ENCODE measurements around the gene GJA4.
"Not testable (repeated sequence)": the region's sequence is repeated elsewhere in the genome, so short reads cannot be mapped to it uniquely, and the experiment has no call there.

The GJA4 gene

DNA sequence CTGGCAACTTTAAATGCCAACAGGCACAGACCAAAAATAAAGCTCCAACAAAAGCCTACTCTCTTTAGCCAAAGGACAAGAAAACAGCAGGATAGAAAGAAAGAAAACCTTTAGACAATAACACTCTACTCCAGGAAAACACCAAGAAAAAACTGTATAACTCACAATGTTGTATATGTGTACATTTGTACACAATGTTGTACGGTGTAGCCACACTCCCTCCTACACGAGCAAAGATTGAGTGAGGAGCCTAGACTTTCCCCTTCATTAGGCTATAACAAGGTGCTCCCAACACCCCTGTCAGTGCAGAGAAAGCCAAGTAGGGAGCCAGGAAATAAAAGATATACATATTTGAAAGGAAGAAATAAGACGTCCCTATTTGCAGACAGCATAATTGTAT lies 24.0 kb downstream of the GJA4 start:
- Histone ChIP-seq H3K9me3 (no peaks in the 10 kb centered on the region), H3K4me3 (no peak overlapping the region), H3K4me1 (no peaks in the 10 kb centered on the region), H3K36me3 (replicated peaks) (no peaks in the 10 kb centered on the region), H3K27me3 (ENCODE audit: low read depth) (peaks cover 19% of the 10 kb centered on the region)
- in situ Hi-C loops (cut with MboI; ENCODE audit: low sequenced_read_pairs): no loop called here
- DNase-seq (ENCODE audit: low spot score in 2 of 2): no peak

DNA sequence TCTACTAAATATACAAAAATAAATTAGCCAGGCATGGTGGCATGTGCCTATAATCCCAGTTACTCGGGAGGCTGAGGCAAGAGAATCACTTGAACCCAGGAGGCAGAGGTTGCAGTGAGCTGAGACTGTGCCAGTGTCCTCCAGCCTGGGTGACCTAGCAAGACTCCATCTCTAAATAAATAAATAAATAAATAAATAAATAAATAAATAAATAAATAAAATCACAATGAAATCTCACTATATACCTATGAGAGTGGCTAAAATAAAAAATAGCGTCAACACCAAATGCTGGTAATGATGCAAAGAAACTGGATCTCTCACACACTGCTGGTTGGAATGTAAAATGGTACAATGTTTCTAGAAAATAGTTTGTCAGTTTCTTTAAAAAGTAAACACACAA lies 26.1 kb downstream of the GJA4 start:
- H3K4me1 ChIP-seq; in situ Hi-C loops (cut with MboI; ENCODE audit: low sequenced_read_pairs); DNase-seq (ENCODE audit: low spot score in 2 of 2); H3K36me3 ChIP-seq (replicated peaks); H3K9me3 ChIP-seq; H3K4me3 ChIP-seq: not testable (repeated sequence)
- peaks cover 27% of the 10 kb centered on the region for H3K27me3 ChIP-seq (ENCODE audit: low read depth)

DNA sequence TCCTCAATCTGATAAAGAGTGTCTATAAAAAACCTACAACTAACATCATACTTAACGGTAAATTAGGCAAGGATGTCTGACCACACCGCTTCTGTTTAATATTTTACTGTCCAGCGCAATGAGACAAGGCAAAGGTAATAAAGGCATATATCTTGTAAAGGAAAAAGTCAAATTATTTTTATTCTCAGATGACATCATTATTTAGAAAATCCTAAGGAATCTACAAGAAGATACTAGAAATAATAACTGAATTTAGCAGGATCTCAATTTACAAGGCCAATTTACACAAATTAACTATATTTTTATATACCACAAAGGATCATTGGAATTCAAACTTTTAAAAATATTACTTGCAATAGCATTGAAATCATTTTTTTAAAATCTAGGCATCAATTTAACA lies 29.4 kb downstream of the GJA4 start:
- Histone ChIP-seq H3K4me3 (no peak overlapping the region), H3K4me1 (no peaks in the 10 kb centered on the region), H3K27me3 (ENCODE audit: low read depth) (peaks cover 25% of the 10 kb centered on the region), H3K9me3 (no peaks in the 10 kb centered on the region), H3K36me3 (replicated peaks) (no peaks in the 10 kb centered on the region)
- in situ Hi-C loops (cut with MboI; ENCODE audit: low sequenced_read_pairs): no loop called here
- DNase-seq (ENCODE audit: low spot score in 2 of 2): no peak

DNA sequence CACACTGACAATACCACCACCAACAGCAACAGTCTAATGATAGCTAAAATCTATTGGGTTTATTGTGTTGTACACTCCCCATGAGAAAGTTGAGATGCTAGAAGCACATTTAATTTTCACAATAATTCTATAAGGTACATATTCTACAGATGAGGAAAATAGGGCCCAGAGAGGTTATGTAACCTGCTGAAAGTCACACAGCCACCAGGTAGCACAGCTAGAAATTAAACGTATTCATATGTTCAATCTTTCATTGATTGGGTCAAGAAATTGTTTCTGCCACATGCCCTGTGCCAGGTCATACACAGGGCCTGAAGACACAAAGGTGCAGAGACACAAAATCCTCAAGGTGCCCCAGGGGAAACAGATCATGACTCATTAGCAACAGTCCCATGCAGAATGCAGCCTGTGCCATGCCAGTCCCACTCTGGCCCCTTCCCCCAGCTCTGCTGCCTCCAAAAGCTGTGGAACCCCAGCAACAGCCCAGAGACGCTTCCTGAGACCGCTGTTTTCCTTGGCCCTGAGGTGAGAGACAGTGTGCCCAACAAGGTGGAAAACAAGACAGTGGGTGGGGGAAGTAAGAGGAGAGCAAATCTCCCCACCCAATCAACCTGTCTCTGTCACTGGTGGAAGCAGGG lies 32.1 kb downstream of the GJA4 start:
- no peaks in the 10 kb centered on the region for H3K9me3 ChIP-seq
- H3K4me1 ChIP-seq: no peaks in the 10 kb centered on the region
- DNase-seq (ENCODE audit: low spot score in 2 of 2): no peak
- H3K27me3 ChIP-seq (ENCODE audit: low read depth): peaks cover 16% of the 10 kb centered on the region; the same call in 1 of the 2 replicates
- in situ Hi-C loops (cut with MboI; ENCODE audit: low sequenced_read_pairs): no loop called here
- H3K4me3 ChIP-seq: no peak overlapping the region
- H3K36me3 ChIP-seq (replicated peaks): no peaks in the 10 kb centered on the region

DNA sequence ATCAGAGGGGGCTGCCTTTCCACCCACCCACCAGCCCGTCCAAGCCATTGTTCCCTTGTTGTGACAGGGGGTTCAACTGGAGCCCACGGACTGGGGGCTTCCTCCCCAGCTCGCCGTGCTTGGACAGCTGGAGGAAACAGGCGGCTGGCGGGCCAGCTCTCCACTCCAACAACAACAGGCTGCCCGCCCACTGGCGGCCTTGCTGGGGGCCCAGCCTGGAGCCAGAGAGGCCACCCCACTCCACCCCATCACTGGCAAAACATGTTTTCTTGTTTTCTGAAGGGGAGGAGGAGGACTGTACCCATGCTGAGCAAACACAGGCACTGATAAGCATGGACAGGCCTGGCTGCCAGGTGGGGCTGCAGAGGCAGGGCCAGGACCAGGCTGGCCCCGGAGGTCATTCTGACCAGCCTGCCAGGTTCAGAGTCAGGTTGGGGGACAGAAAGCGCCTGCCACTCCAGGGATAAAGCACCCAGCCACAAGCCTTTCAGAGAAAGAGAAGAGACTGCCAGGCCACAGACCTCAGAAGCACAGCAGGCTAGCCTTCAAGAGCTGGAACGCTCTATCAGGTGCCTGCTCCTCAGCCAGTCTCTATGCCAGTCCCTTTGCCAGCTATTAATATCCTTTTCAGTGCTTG lies 32.8 kb downstream of the GJA4 start:
- H3K9me3 ChIP-seq: no peaks in the 10 kb centered on the region
- in situ Hi-C loops (cut with MboI; ENCODE audit: low sequenced_read_pairs): no loop called here
- no peaks in the 10 kb centered on the region for H3K4me1 ChIP-seq
- no peak overlapping the region for H3K4me3 ChIP-seq
- H3K36me3 ChIP-seq (replicated peaks): no peaks in the 10 kb centered on the region
- no peak for DNase-seq (ENCODE audit: low spot score in 2 of 2)
- peaks cover 16% of the 10 kb centered on the region; the same call in 1 of the 2 replicates for H3K27me3 ChIP-seq (ENCODE audit: low read depth)

DNA sequence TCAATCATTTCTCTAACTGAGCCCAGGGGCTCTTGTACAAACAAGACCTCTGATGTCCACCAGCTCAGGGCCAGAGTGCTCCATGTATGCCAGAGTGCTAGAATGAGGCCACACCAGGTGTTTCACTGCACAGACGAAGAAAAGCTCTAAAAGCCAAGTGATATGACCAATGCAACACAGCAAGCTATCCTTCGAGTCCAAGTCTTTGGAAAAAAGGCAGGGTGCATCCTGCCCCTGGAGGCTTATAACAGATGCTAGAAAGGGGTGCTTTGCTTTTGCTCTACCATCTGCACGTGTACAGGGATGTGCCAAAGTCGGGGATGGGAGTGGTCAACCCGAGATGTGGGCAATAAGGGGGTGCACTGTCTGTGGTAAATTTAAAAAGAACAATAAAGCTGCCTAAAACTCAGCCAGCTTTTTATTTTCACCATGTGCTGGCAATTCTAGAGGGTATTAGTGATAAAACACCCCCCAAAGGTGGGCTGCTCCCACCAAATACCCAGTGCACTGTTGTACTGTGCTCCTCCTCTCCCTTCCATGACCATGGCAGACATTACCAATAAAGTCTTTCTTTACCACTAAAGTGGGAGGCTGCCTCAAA lies 34.6 kb downstream of the GJA4 start:
- no peaks in the 10 kb centered on the region for H3K36me3 ChIP-seq (replicated peaks)
- peaks cover 4% of the 10 kb centered on the region; the same call in 1 of the 2 replicates for H3K27me3 ChIP-seq (ENCODE audit: low read depth)
- H3K4me1 ChIP-seq: no peaks in the 10 kb centered on the region
- no peak overlapping the region for H3K4me3 ChIP-seq
- DNase-seq (ENCODE audit: low spot score in 2 of 2): no peak
- in situ Hi-C loops (cut with MboI; ENCODE audit: low sequenced_read_pairs): no loop called here
- no peaks in the 10 kb centered on the region for H3K9me3 ChIP-seq

DNA sequence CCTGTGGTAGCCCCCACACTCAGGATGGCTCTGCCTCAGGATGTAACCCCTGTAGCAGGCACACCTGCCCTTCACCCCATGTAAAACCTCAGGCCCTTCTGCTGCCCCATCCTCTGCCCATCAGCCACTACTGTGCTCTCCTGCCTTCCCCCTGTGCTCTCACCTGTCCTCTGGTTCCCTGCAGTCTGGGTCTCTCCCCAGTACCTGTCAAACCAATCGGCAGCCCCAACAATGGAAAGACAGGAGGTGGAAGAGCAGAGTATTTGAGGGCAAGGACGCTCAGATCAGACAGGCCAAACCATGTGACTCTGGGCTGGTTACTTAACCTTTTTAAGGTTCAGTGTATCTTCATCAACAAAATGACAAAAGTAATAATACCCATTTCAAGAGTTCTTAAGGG lies 35.8 kb downstream of the GJA4 start:
- DNase-seq (ENCODE audit: low spot score in 2 of 2): no peak
- Histone ChIP-seq H3K27me3 (ENCODE audit: low read depth) (no peaks in the 10 kb centered on the region; the same call in 1 of the 2 replicates), H3K9me3 (no peaks in the 10 kb centered on the region), H3K36me3 (replicated peaks) (no peaks in the 10 kb centered on the region), H3K4me3 (no peak overlapping the region), H3K4me1 (no peaks in the 10 kb centered on the region)
- in situ Hi-C loops (cut with MboI; ENCODE audit: low sequenced_read_pairs): no loop called here

DNA sequence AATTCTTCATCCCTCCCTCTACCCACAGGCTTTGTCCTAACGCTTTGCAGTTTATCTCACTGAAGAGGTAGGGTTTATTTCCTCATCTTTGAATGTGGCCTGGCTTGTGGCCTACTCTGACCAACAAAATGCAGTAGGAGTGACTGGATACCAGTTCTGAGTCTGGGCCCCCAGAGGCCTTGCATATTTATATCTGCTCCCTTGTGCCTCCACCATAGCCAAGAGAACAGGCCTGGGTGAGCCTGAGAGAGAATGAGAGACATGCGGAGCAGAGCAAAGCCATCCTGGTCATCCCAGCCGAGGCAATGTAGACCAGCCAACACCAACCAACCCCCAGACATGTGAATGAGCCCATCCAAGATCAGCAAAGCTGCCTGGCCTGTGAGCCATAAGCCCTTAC lies 36.5 kb downstream of the GJA4 start:
- in situ Hi-C loops (cut with MboI; ENCODE audit: low sequenced_read_pairs): no loop called here
- Histone ChIP-seq H3K4me3 (no peak overlapping the region), H3K27me3 (ENCODE audit: low read depth) (no peaks in the 10 kb centered on the region; the same call in 1 of the 2 replicates), H3K9me3 (no peaks in the 10 kb centered on the region), H3K36me3 (replicated peaks) (no peaks in the 10 kb centered on the region), H3K4me1 (no peaks in the 10 kb centered on the region)
- no peak for DNase-seq (ENCODE audit: low spot score in 2 of 2)

DNA sequence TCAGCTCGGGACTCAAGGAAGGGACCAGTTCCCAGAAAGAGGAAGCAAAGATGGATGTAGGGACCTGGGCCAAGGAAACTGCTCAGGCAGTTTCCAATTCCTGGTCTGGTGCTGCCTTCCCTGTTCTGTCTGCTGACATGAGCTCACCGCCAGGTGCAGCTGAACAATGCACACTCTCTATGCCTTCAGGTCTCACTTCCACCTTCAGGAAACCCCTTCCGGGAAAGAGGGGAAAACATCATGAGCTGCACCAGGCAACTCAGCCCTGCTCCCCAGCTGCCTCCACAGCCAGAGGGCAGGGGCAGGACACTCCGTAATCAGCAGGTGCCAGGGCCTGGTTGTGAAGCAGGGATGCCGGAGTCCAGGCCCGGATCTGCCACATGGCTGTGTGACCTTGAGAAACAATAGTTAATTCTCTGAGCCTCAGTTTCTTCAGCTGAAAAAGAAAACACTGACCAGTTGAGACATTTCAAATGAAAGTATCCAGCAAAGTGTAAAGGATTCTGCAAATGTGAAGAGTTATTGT lies 39.0 kb downstream of the GJA4 start:
- no peaks in the 10 kb centered on the region; the same call in 1 of the 2 replicates for H3K27me3 ChIP-seq (ENCODE audit: low read depth)
- H3K4me1 ChIP-seq: no peaks in the 10 kb centered on the region
- H3K9me3 ChIP-seq: no peaks in the 10 kb centered on the region
- H3K4me3 ChIP-seq: no peak overlapping the region
- no peak for DNase-seq (ENCODE audit: low spot score in 2 of 2)
- in situ Hi-C loops (cut with MboI; ENCODE audit: low sequenced_read_pairs): no loop called here
- no peaks in the 10 kb centered on the region for H3K36me3 ChIP-seq (replicated peaks)

DNA sequence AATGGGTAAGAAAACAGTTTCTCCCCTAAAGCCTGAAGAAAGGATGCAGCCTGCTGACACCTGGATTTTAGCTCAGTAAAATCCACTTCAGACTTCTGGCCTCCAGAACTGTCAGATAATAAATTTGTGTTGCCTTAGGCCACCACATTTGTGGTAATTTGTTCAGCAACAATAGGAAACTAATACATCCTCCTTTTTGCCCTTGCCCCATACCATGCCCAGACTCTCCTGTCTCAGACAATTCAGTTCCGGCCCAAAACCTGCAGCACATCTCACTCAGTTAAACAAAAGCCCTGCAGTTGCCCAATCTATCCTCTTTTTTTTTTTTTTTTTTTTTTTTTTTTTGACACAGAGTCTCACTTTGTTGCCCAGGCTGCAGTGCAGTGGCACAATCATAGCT lies 40.9 kb downstream of the GJA4 start:
- Histone ChIP-seq H3K36me3 (replicated peaks) (no peaks in the 10 kb centered on the region), H3K4me1 (no peaks in the 10 kb centered on the region), H3K9me3 (no peaks in the 10 kb centered on the region), H3K27me3 (ENCODE audit: low read depth) (no peaks in the 10 kb centered on the region; the same call in 1 of the 2 replicates), H3K4me3 (no peak overlapping the region)
- in situ Hi-C loops (cut with MboI; ENCODE audit: low sequenced_read_pairs): no loop called here
- DNase-seq (ENCODE audit: low spot score in 2 of 2): no peak

DNA sequence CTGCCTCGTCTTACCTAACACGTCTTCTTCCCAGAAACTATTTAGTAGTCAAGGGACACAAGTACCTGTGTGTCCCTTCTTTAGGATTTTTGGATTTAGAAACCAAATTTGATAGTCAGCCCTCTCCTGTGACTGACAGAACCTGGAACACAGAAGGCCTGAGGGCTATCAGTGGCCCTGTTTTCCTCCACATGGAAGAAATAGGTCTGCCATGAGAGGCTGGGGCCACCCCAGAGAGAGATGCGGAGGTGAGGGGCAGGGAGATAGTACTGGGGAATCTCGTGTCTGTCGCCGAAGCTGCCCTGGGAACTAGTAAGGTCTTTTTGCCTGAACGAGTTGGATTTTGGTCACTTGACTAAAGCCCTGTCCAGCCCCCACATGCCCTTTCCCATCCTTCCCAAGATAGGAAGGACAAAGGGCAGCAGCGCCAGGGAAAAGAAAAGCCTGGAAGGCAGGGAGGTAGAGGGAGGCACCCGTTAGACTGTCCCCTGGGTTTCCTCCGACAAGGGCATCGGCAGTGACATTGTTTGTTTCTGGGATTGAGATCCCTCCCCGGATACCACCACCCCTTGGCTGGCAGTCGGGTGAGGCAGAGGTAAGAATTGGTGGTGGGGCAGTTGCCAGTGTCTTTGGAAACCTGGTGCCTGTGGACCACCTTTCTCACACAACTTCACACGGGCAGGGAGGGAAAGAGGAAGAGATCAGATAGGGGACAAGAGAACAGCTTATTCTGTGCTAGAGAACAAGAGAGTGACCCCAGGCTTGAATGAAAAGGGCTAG lies 46.9 kb downstream of the GJA4 start:
- Histone ChIP-seq H3K9me3 (no peaks in the 10 kb centered on the region), H3K36me3 (replicated peaks) (no peaks in the 10 kb centered on the region), H3K4me3 (no peak overlapping the region), H3K4me1 (peaks cover 9% of the 10 kb centered on the region), H3K27me3 (ENCODE audit: low read depth) (no peaks in the 10 kb centered on the region)
- in situ Hi-C loops (cut with MboI; ENCODE audit: low sequenced_read_pairs): no loop called here
- DNase-seq (ENCODE audit: low spot score in 2 of 2): no peak

DNA sequence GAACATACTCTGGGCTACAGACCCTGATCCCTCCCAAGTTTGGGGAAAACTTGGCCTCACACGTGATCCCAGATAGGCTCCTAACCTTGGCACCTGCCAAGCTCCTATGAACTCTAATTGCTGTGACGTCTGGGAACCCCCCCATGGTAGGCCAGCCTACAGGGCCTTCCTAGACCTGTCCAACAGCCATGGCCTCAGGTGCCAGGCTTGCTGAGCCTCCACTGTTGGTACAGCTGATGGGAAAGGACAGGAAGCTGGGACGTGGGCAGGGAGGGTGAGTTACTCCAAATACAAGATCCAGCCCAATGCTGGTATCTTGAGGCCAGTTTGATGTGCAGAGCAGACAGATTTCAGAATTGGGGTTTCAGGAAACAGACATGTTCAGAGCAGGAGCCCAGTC lies 47.6 kb downstream of the GJA4 start:
- no peaks in the 10 kb centered on the region for H3K36me3 ChIP-seq (replicated peaks)
- DNase-seq (ENCODE audit: low spot score in 2 of 2): no peak
- H3K4me3 ChIP-seq: no peak overlapping the region
- in situ Hi-C loops (cut with MboI; ENCODE audit: low sequenced_read_pairs): no loop called here
- H3K4me1 ChIP-seq: peaks cover 10% of the 10 kb centered on the region
- H3K27me3 ChIP-seq (ENCODE audit: low read depth): no peaks in the 10 kb centered on the region
- H3K9me3 ChIP-seq: no peaks in the 10 kb centered on the region

DNA sequence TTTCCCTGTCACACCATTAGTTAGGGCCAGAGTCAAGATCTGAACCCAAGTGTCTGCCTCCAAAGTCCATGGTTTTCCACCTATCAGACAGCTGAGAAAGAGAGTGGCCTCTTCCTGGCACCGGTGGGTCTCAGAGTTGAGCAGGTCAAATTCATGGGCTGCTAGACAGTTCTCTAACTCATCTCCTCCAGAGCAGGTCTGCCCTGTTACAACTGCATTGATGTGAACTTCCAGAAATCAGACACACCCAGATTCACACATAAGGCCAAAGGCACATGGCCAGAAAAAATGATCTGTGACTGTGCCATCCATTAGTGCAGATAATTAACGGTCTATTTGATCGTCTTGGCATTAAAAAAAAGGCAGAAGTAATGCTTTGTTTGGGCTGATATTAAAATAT lies 49.3 kb downstream of the GJA4 start:
- Histone ChIP-seq H3K4me1 (peaks cover 10% of the 10 kb centered on the region), H3K36me3 (replicated peaks) (no peaks in the 10 kb centered on the region), H3K9me3 (no peaks in the 10 kb centered on the region), H3K27me3 (ENCODE audit: low read depth) (no peaks in the 10 kb centered on the region), H3K4me3 (no peak overlapping the region)
- in situ Hi-C loops (cut with MboI; ENCODE audit: low sequenced_read_pairs): no loop called here
- DNase-seq (ENCODE audit: low spot score in 2 of 2): no peak

DNA sequence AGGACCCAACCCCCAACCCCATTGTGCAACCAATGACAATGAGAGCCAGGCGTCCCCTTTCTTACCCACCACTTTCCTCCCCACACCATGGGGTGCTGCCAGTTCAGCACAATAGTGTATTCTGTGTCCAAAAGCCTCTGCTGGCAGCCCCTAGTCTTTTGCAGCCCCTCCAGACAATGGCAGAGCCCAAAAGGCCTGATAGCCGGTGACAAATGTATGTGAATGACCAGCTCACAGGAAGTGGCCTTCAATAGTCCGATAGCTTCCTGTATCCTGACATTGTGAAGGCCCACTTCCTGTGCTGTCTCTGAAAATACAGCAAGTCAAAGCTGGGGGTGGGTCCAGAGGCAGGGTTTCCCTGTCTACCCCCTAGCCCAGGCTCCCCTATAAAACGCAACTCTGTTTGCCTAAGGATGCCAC lies 50.2 kb downstream of the GJA4 start:
- Histone ChIP-seq H3K4me1 (peaks cover 10% of the 10 kb centered on the region), H3K27me3 (ENCODE audit: low read depth) (no peaks in the 10 kb centered on the region), H3K36me3 (replicated peaks) (no peaks in the 10 kb centered on the region), H3K4me3 (no peak overlapping the region), H3K9me3 (no peaks in the 10 kb centered on the region)
- no peak for DNase-seq (ENCODE audit: low spot score in 2 of 2)
- in situ Hi-C loops (cut with MboI; ENCODE audit: low sequenced_read_pairs): no loop called here

Measured in HAP-1 (cell line).